ENCODE results near the gene VPS29.
"Not testable (repeated sequence)": the region's sequence is repeated elsewhere in the genome, so short reads cannot be mapped to it uniquely, and the experiment has no call there.

The VPS29 gene

GRCh38 chr12:110518014-110518413 lies 16.1 kb upstream of the VPS29 start:
- H3K36me3 ChIP-seq (ENCODE audit: insufficient read depth, low read depth, low read length); H3K27me3 ChIP-seq (ENCODE audit: insufficient read depth, low read length); H3K4me1 ChIP-seq (ENCODE audit: insufficient read depth, low read length); H3K9me3 ChIP-seq (ENCODE audit: insufficient read depth, low read depth, low read length); H3K9ac ChIP-seq (ENCODE audit: low read depth, low read length); H3K4me3 ChIP-seq (ENCODE audit: low read length); H3K27ac ChIP-seq (ENCODE audit: low read length): not testable (repeated sequence)

GRCh38 chr12:110516995-110517394 lies 15.1 kb upstream of the VPS29 start:
- H3K9ac ChIP-seq (ENCODE audit: low read depth, low read length): no peak overlapping the region
- no peaks in the 10 kb centered on the region for H3K36me3 ChIP-seq (ENCODE audit: insufficient read depth, low read depth, low read length)
- no peaks in the 10 kb centered on the region for H3K4me1 ChIP-seq (ENCODE audit: insufficient read depth, low read length)
- no peaks in the 10 kb centered on the region for H3K9me3 ChIP-seq (ENCODE audit: insufficient read depth, low read depth, low read length)
- no peak overlapping the region for H3K4me3 ChIP-seq (ENCODE audit: low read length)
- no peaks in the 10 kb centered on the region for H3K27me3 ChIP-seq (ENCODE audit: insufficient read depth, low read length)
- no peak overlapping the region for H3K27ac ChIP-seq (ENCODE audit: low read length)

DNA sequence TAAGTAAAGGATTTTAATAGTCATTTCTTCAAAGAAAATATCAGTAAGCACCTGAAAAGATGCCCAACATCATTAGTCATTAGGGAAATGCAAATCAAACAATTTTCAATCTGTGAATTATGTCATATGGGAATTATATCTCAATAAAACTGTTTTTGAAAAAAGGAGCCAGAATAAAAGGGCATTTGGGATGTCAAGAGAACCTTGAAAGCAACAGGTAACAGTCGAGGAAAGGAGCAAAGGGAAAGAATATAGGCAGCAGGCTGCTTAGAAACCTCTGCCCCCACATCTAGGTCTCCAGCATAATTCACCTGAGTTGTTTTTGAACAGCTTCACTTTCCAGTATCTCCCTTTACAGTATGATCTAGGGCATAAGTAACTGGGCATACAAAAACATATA lies 12.5 kb upstream of the VPS29 start:
- Histone ChIP-seq H3K4me1 (ENCODE audit: insufficient read depth, low read length) (no peaks in the 10 kb centered on the region), H3K27me3 (ENCODE audit: insufficient read depth, low read length) (no peaks in the 10 kb centered on the region), H3K27ac (ENCODE audit: low read length) (no peak overlapping the region), H3K36me3 (ENCODE audit: insufficient read depth, low read depth, low read length) (no peaks in the 10 kb centered on the region), H3K4me3 (ENCODE audit: low read length) (no peak overlapping the region), H3K9me3 (ENCODE audit: insufficient read depth, low read depth, low read length) (no peaks in the 10 kb centered on the region), H3K9ac (ENCODE audit: low read depth, low read length) (no peak overlapping the region)

DNA sequence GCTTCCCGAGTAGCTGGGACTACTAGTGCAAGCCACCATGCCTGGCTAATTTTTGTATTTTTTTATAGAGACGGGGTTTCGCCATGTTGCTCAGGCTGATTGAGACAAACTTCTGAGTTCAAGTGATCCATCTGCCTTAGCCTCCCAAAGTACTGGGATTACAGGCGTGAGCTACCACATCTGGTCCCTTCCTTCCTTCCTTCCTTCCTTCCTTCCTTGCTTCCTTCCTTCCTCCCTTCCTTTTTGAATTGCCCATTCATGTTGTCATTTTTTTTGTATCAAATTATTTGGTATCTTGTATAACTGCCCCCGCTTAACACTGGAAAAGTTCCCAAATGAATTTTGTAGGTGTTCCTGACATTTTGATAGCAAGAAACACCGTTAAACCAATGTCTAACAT lies 11.9 kb upstream of the VPS29 start:
- H3K9ac ChIP-seq (ENCODE audit: low read depth, low read length): no peak overlapping the region

GRCh38 chr12:110508071-110508586 lies 6.2 kb upstream of the VPS29 start:
- H3K9ac ChIP-seq (ENCODE audit: low read depth, low read length): no peak overlapping the region
- H3K27me3 ChIP-seq (ENCODE audit: insufficient read depth, low read length): peaks cover 12% of the 10 kb centered on the region
- H3K4me3 ChIP-seq (ENCODE audit: low read length): no peak overlapping the region
- no peaks in the 10 kb centered on the region for H3K4me1 ChIP-seq (ENCODE audit: insufficient read depth, low read length)
- no peaks in the 10 kb centered on the region for H3K36me3 ChIP-seq (ENCODE audit: insufficient read depth, low read depth, low read length)
- H3K9me3 ChIP-seq (ENCODE audit: insufficient read depth, low read depth, low read length): no peaks in the 10 kb centered on the region
- no peak overlapping the region for H3K27ac ChIP-seq (ENCODE audit: low read length)

More for the DNA sequence above, 11.9 kb upstream of the VPS29 start:
- no peaks in the 10 kb centered on the region for H3K9me3 ChIP-seq (ENCODE audit: insufficient read depth, low read depth, low read length)
- H3K36me3 ChIP-seq (ENCODE audit: insufficient read depth, low read depth, low read length): no peaks in the 10 kb centered on the region
- H3K4me3 ChIP-seq (ENCODE audit: low read length): no peak overlapping the region
- H3K27ac ChIP-seq (ENCODE audit: low read length): no peak overlapping the region
- H3K4me1 ChIP-seq (ENCODE audit: insufficient read depth, low read length): no peaks in the 10 kb centered on the region
- H3K27me3 ChIP-seq (ENCODE audit: insufficient read depth, low read length): no peaks in the 10 kb centered on the region

DNA sequence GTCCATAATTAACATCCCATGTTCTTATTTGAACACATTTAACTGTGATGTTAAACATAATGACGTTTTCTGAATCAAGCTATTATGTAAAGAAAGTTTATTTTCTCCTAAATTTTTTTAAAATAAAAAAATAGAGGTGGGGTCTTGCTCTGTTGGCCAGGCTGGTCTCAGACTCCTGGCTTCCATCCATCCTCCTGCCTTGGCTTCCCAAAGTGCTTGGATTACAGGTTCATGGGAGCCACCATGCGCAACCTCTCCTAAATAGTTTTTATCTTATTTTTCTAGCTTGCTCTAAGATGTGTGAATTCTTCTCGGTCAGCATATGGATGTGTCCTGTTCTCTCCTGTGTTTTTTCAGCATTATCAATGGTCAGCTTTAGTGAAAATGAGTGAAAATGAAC lies 3.4 kb upstream of the VPS29 start:
- peaks cover 22% of the 10 kb centered on the region for H3K27me3 ChIP-seq (ENCODE audit: insufficient read depth, low read length)
- H3K4me1 ChIP-seq (ENCODE audit: insufficient read depth, low read length): no peaks in the 10 kb centered on the region
- no peak overlapping the region for H3K4me3 ChIP-seq (ENCODE audit: low read length)
- H3K9ac ChIP-seq (ENCODE audit: low read depth, low read length): no peak overlapping the region
- no peaks in the 10 kb centered on the region for H3K36me3 ChIP-seq (ENCODE audit: insufficient read depth, low read depth, low read length)
- H3K27ac ChIP-seq (ENCODE audit: low read length): no peak overlapping the region
- H3K9me3 ChIP-seq (ENCODE audit: insufficient read depth, low read depth, low read length): peaks cover 6% of the 10 kb centered on the region; the same call in 1 of the 2 replicates

- no peak overlapping the region for H3K4me3 ChIP-seq (ENCODE audit: low read length)
- H3K27me3 ChIP-seq (ENCODE audit: insufficient read depth, low read length): peaks cover 22% of the 10 kb centered on the region
- no peak overlapping the region for H3K27ac ChIP-seq (ENCODE audit: low read length)
- no peak overlapping the region for H3K9ac ChIP-seq (ENCODE audit: low read depth, low read length)
- peaks cover 6% of the 10 kb centered on the region; the same call in 1 of the 2 replicates for H3K9me3 ChIP-seq (ENCODE audit: insufficient read depth, low read depth, low read length)
- H3K4me1 ChIP-seq (ENCODE audit: insufficient read depth, low read length): no peaks in the 10 kb centered on the region
- no peaks in the 10 kb centered on the region for H3K36me3 ChIP-seq (ENCODE audit: insufficient read depth, low read depth, low read length)
These were observed 1.5 kb upstream of the VPS29 start for GRCh38 chr12:110503432-110503831.

GRCh38 chr12:110501399-110501751 lies 536 bp downstream of the VPS29 start:
- Histone ChIP-seq H3K9me3 (ENCODE audit: insufficient read depth, low read depth, low read length) (peaks cover 6% of the 10 kb centered on the region; the same call in 1 of the 2 replicates), H3K36me3 (ENCODE audit: insufficient read depth, low read depth, low read length) (peaks cover under 1% of the 10 kb centered on the region; the same call in 1 of the 2 replicates), H3K9ac (ENCODE audit: low read depth, low read length) (peak overlapping the region; percentile 82; the same call in 1 of the 2 replicates), H3K27ac (ENCODE audit: low read length) (no peak overlapping the region), H3K4me1 (ENCODE audit: insufficient read depth, low read length) (no peaks in the 10 kb centered on the region), H3K4me3 (ENCODE audit: low read length) (peak overlapping the region; percentile 92), H3K27me3 (ENCODE audit: insufficient read depth, low read length) (peaks cover 22% of the 10 kb centered on the region)

DNA sequence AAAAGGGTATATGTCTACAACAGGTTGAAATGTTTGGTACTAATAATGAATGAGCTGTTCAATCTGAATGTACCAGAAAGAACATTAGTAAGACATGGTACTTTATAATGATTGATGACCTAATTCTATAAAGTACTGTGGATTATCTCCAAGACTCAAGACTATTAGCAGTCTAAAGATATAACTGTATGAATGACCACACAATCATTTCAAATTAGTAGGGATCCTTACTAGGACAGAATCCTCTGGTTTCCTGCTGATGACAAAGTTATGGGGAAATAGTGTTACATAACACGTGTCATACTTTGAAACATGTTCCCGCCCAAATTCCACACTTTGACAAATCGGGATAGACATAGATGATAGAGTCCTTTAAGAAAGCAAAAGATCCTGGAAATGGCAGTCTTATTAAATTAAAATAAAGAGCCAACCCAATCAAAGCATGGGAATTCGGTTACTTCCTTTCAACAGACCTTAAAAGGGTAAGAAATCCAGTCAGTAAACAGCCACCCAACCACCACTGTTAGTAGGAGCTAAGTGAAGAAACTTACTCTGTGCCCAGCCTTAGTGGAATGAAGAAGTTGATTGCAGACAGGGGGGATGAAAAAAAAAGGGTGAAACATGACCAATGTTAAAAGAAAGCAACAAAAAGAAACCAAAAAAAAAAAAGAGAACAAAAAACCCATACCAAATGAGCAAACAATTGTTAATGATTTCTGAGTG lies 2.8 kb downstream of the VPS29 start:
- Histone ChIP-seq H3K9me3 (ENCODE audit: insufficient read depth, low read depth, low read length) (peaks cover 6% of the 10 kb centered on the region; the same call in 1 of the 2 replicates), H3K4me1 (ENCODE audit: insufficient read depth, low read length) (no peaks in the 10 kb centered on the region), H3K4me3 (ENCODE audit: low read length) (no peak overlapping the region), H3K36me3 (ENCODE audit: insufficient read depth, low read depth, low read length) (peaks cover 16% of the 10 kb centered on the region), H3K27ac (ENCODE audit: low read length) (no peak overlapping the region), H3K9ac (ENCODE audit: low read depth, low read length) (no peak overlapping the region), H3K27me3 (ENCODE audit: insufficient read depth, low read length) (peaks cover 17% of the 10 kb centered on the region)

- no peak overlapping the region for H3K9ac ChIP-seq (ENCODE audit: low read depth, low read length)
- H3K4me3 ChIP-seq (ENCODE audit: low read length): no peak overlapping the region
- H3K36me3 ChIP-seq (ENCODE audit: insufficient read depth, low read depth, low read length): peaks cover 8% of the 10 kb centered on the region; the same call in 1 of the 2 replicates
- no peak overlapping the region for H3K27ac ChIP-seq (ENCODE audit: low read length)
- no peaks in the 10 kb centered on the region for H3K27me3 ChIP-seq (ENCODE audit: insufficient read depth, low read length)
- H3K9me3 ChIP-seq (ENCODE audit: insufficient read depth, low read depth, low read length): no peaks in the 10 kb centered on the region
- no peaks in the 10 kb centered on the region for H3K4me1 ChIP-seq (ENCODE audit: insufficient read depth, low read length)
These were observed 26.5 kb downstream of the VPS29 start for GRCh38 chr12:110475426-110475825.

GRCh38 chr12:110468214-110469048 lies 33.5 kb downstream of the VPS29 start, which contains the start of the genes FAM216A and GPN3:
Gene FAM216A, plus strand, starts transcription at chr12:110468845. Its CDS starts 31 bp downstream, at chr12:110468876.
Gene GPN3, minus strand, starts transcription at chr12:110468257. Its CDS starts 54 bp downstream, at chr12:110468203.
- peak within 1 kb of the TSS; percentile 95 for H3K4me3 ChIP-seq (ENCODE audit: low read length)
- H3K36me3 ChIP-seq (ENCODE audit: insufficient read depth, low read depth, low read length): peaks cover 17% of the 10 kb centered on the region; the same call in 1 of the 2 replicates
- peak within 1 kb of the TSS; percentile 96 for H3K9ac ChIP-seq (ENCODE audit: low read depth, low read length)
- no peaks in the 10 kb centered on the region for H3K27me3 ChIP-seq (ENCODE audit: insufficient read depth, low read length)
- H3K9me3 ChIP-seq (ENCODE audit: insufficient read depth, low read depth, low read length): no peaks in the 10 kb centered on the region
- H3K4me1 ChIP-seq (ENCODE audit: insufficient read depth, low read length): no peaks in the 10 kb centered on the region
- peak within 1 kb of the TSS; percentile 37 for H3K27ac ChIP-seq (ENCODE audit: low read length)
